ENCODE data around the gene CLTCL1. TPM values are rescaled to one million over a fixed set of nuclear protein-coding genes. Genes with fewer than 3 reads are reported as not detected.

The CLTCL1 gene
- total RNA-seq, 1 experiment from 2014 or later = 7.1 TPM

- no peak for TF ChIP-seq REST (IDR thresholded peaks at IDR 0.05; ENCODE audit: low read depth)
- no peak for TF ChIP-seq ZNF274 (IDR thresholded peaks at IDR 0.05; ENCODE audit: low read depth, low read length)
- no peak for TF ChIP-seq TCF7L2 (IDR thresholded peaks at IDR 0.05; ENCODE audit: borderline replicate concordance, extremely low read depth, insufficient read depth, insufficient read length)
- no peak for TF ChIP-seq POLR2A (IDR thresholded peaks at IDR 0.05; ENCODE audit: borderline replicate concordance, extremely low read depth, insufficient read depth, insufficient read length)
- no peak for TF ChIP-seq ZBTB33 (IDR thresholded peaks at IDR 0.05; ENCODE audit: extremely low read depth, insufficient replicate concordance, low read length)
- TF ChIP-seq EZH2 (IDR thresholded peaks at IDR 0.05) = no peak
- TF ChIP-seq ELF1 (IDR thresholded peaks at IDR 0.05; ENCODE audit: borderline replicate concordance, low read depth) = no peak
- no peak for TF ChIP-seq EGR1 (IDR thresholded peaks at IDR 0.05; ENCODE audit: low read depth)
Measured at GRCh38 chr22:19167106-19167869, 124.2 kb downstream of the CLTCL1 start (continued).
